CD4-positive, alpha-beta T cell treated with Interleukin-1 beta for 1 hour (primary cell): Measurements from ENCODE around the gene HSD3B1.
"Not testable (repeated sequence)": the region's sequence is repeated elsewhere in the genome, so short reads cannot be mapped to it uniquely, and the experiment has no call there.

Experiments
- DNase-seq, 2 donors: peaks; one replicate each; pipeline ENCODE4 v3.0.0-alpha.2; 2020 to 2022

HSD3B1 gene

DNA sequence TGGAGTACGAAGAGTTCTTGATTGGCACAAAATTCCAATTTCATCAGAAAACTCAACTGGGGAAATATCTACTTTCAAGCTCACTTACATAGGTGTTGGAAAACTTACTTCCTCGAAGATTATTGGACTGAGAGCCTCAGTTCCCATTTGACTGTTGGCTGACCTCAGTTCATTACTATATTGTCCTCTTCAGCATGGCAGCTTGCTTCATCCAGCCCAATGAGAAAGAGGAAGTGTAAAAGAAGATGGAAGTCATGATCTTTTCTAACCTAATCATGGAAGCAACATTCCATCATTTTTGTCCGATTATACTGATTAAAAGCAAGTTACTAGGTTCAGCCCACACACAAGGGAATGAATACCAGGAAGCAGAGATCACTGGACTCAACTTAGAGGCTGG lies 49.4 kb downstream of the HSD3B1 start:
- DNase-seq, result no peak

GRCh38 chr1:119560402-119560801 lies 53.4 kb downstream of the HSD3B1 start:
- DNase-seq, result not testable (repeated sequence)

DNA sequence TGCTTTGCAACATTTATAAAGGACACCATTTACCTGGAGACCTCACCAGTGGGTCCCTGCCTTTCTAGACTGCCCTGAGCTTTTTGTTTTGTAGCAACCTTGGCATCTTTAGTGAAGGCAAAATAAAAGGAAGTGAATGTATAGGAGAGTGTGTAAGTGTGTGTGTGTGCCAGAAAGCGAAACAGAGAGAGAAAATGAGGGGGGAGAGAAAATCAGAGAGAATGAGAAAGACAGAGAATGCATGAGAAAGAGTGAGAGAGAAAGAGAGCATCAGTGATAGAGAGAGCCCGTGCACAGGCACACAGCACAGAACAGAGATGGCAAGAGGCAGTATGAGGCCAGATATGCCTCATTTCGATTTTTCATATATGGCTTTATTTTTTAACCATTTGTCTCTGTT lies 57.5 kb downstream of the HSD3B1 start:
- DNase-seq, result no peak
